ENCODE data around the gene NTN1.

- no peak for TF ChIP-seq ZFX (IDR thresholded peaks at IDR 0.05)
- TF ChIP-seq, protein P1, sequence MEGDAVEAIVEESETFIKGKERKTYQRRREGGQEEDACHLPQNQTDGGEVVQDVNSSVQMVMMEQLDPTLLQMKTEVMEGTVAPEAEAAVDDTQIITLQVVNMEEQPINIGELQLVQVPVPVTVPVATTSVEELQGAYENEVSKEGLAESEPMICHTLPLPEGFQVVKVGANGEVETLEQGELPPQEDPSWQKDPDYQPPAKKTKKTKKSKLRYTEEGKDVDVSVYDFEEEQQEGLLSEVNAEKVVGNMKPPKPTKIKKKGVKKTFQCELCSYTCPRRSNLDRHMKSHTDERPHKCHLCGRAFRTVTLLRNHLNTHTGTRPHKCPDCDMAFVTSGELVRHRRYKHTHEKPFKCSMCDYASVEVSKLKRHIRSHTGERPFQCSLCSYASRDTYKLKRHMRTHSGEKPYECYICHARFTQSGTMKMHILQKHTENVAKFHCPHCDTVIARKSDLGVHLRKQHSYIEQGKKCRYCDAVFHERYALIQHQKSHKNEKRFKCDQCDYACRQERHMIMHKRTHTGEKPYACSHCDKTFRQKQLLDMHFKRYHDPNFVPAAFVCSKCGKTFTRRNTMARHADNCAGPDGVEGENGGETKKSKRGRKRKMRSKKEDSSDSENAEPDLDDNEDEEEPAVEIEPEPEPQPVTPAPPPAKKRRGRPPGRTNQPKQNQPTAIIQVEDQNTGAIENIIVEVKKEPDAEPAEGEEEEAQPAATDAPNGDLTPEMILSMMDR (conservative IDR thresholded peaks at IDR 0.05) = no peak
Measured at GRCh38 chr17:9195411-9195810, 174.1 kb downstream of the NTN1 start.

All from C4-2B (cell line).